Lower lobe of right lung (tissue), 2 donors: Measurements from ENCODE around the gene RBM20. TPM values are rescaled to one million over a fixed set of nuclear protein-coding genes. Genes with fewer than 3 reads are reported as not detected.
A peak's percentile ranks its signal among the peaks of the same experiment; 100 is the strongest.

ENCODE experiments used
- ATAC-seq, 2 donors: fragments of 200-7000 bp; cut with Tn5 transposase; one replicate each; pipeline ENCODE4 v1.9.1; 2020 to 2022; ENCODE audit warnings: mild to moderate bottlenecking in 2 of 2, moderate library complexity in 2 of 2
- DNase-seq: peaks from one replicate; pipeline ENCODE4 v3.0.0-alpha.2; 2020
- H3K27ac ChIP-seq: fragments of 200-600 bp; one replicate; pipeline ENCODE4 v1.8.0; 2022
- H3K27me3 ChIP-seq: fragments of 200-600 bp; one replicate; pipeline ENCODE4 v1.8.0; 2022; ENCODE audit warnings: low read depth
- H3K36me3 ChIP-seq: fragments of 200-600 bp; one replicate; pipeline ENCODE4 v1.8.0; 2022; ENCODE audit warnings: mild to moderate bottlenecking
- H3K4me1 ChIP-seq: fragments of 200-600 bp; one replicate; pipeline ENCODE4 v1.8.0; 2022
- H3K4me3 ChIP-seq: fragments of 200-600 bp; one replicate; pipeline ENCODE4 v1.8.0; 2022; ENCODE audit warnings: mild to moderate bottlenecking
- H3K9me3 ChIP-seq: fragments of 200-600 bp; one replicate; pipeline ENCODE4 v1.8.0; 2022
- CTCF ChIP-seq: fragments of 200-600 bp; IDR thresholded peaks from one replicate; pipeline ENCODE4 v1.8.0; 2022; ENCODE audit warnings: antibody characterized with exemption, mild to moderate bottlenecking
- intact Hi-C: fragments of 100-400 bp; cut with DNase I; formaldehyde crosslinking; loops from one replicate; pipeline ENCODE4 v1.11.0; 2022
- total RNA-seq: library from RNA; stranded (reverse); fragmentation: NEBNext Ultra II Directional; extraction: Animal tissue kit (Norgen Biotek cat#: 25700); gene quantifications from one replicate; pipeline ENCODE4 v1.2.1, GENCODE V29; 2021
- donor health status: DM: no; HTN: yes; CAD: no; lungs with severe emphysema.

Gene RBM20
- total RNA-seq, 1 donor from 2014 or later, result 1.0 TPM

GRCh38 chr10:110845756-110846620 lies 201.9 kb downstream of the RBM20 start:
- intact Hi-C loops, result no loop called here
- Histone ChIP-seq H3K36me3 (no peaks in the 10 kb centered on the region), H3K9me3 (no peaks in the 10 kb centered on the region), H3K27ac (no peak overlapping the region), H3K27me3 (no peaks in the 10 kb centered on the region), H3K4me1 (peaks cover 34% of the 10 kb centered on the region), H3K4me3 (no peak overlapping the region)
- no peak for ATAC-seq
- no peak for TF ChIP-seq CTCF
- no peak for DNase-seq

- Histone ChIP-seq H3K4me1 (peaks cover 29% of the 10 kb centered on the region), H3K9me3 (no peaks in the 10 kb centered on the region), H3K36me3 (no peaks in the 10 kb centered on the region), H3K27ac (no peak overlapping the region), H3K27me3 (no peaks in the 10 kb centered on the region), H3K4me3 (no peak overlapping the region)
- no peak for ATAC-seq
- no peak for TF ChIP-seq CTCF
- intact Hi-C loops, result no loop called here
- no peak for DNase-seq
These were observed 203.2 kb downstream of the RBM20 start for GRCh38 chr10:110847374-110847773.

GRCh38 chr10:110848106-110848505 lies 204.0 kb downstream of the RBM20 start:
- DNase-seq, result no peak
- intact Hi-C loops, result no loop called here
- Histone ChIP-seq H3K27ac (no peak overlapping the region), H3K4me1 (peaks cover 22% of the 10 kb centered on the region), H3K9me3 (no peaks in the 10 kb centered on the region), H3K36me3 (no peaks in the 10 kb centered on the region), H3K4me3 (no peak overlapping the region), H3K27me3 (no peaks in the 10 kb centered on the region)
- ATAC-seq, result no peak
- TF ChIP-seq CTCF, result no peak

GRCh38 chr10:110850099-110850498 lies 206.0 kb downstream of the RBM20 start:
- no peak for TF ChIP-seq CTCF
- H3K4me1 ChIP-seq, result peaks cover 19% of the 10 kb centered on the region
- intact Hi-C loops, result no loop called here
- H3K4me3 ChIP-seq, result no peak overlapping the region
- no peak overlapping the region for H3K27ac ChIP-seq
- no peaks in the 10 kb centered on the region for H3K9me3 ChIP-seq
- DNase-seq (no peak), ATAC-seq (peak in 1 of 2 donors; percentile 14)
- H3K36me3 ChIP-seq, result no peaks in the 10 kb centered on the region
- no peaks in the 10 kb centered on the region for H3K27me3 ChIP-seq

- ATAC-seq, result no peak
- H3K27me3 ChIP-seq, result no peaks in the 10 kb centered on the region
- H3K36me3 ChIP-seq, result no peaks in the 10 kb centered on the region
- peaks cover 9% of the 10 kb centered on the region for H3K4me1 ChIP-seq
- no peak overlapping the region for H3K4me3 ChIP-seq
- no peak for TF ChIP-seq CTCF
- no peaks in the 10 kb centered on the region for H3K9me3 ChIP-seq
- no peak for DNase-seq
- no peak overlapping the region for H3K27ac ChIP-seq
- intact Hi-C loops, result no loop called here
These were observed 207.0 kb downstream of the RBM20 start for GRCh38 chr10:110851020-110851612.
